UCSD-AML1 (cell line): ENCODE results near the gene ST8SIA2.
"Not testable (repeated sequence)": the region's sequence is repeated elsewhere in the genome, so short reads cannot be mapped to it uniquely, and the experiment has no call there.

Experiments
- DNase-seq: peaks from one replicate; lab custom pipeline; 2025; ENCODE audit not compliant: unreplicated experiment; lab: John Stamatoyannopoulos, UW

Gene ST8SIA2

GRCh38 chr15:92435145-92435544 is 41.5 kb downstream of the ST8SIA2 start:
- no peak for DNase-seq

- no peak for DNase-seq
Measured at GRCh38 chr15:92438471-92438870, 44.8 kb downstream of the ST8SIA2 start.

GRCh38 chr15:92443381-92443780 is 49.7 kb downstream of the ST8SIA2 start:
- no peak for DNase-seq

GRCh38 chr15:92444631-92445030 is 51.0 kb downstream of the ST8SIA2 start:
- DNase-seq: no peak

GRCh38 chr15:92448370-92448769 is 54.7 kb downstream of the ST8SIA2 start:
- no peak for DNase-seq

GRCh38 chr15:92449476-92449875 is 55.8 kb downstream of the ST8SIA2 start:
- DNase-seq: no peak

- DNase-seq: no peak
Measured at GRCh38 chr15:92451225-92451825, 57.6 kb downstream of the ST8SIA2 start.

- no peak for DNase-seq
Measured at GRCh38 chr15:92452143-92452542, 58.5 kb downstream of the ST8SIA2 start.

- DNase-seq: no peak
Measured at GRCh38 chr15:92453607-92454006, 59.9 kb downstream of the ST8SIA2 start.

GRCh38 chr15:92454555-92455105 is 60.9 kb downstream of the ST8SIA2 start:
- no peak for DNase-seq

GRCh38 chr15:92455271-92455670 is 61.6 kb downstream of the ST8SIA2 start:
- no peak for DNase-seq

- no peak for DNase-seq
Measured at GRCh38 chr15:92457471-92458041, 63.9 kb downstream of the ST8SIA2 start.

- DNase-seq: no peak
Measured at GRCh38 chr15:92460023-92460422, 66.3 kb downstream of the ST8SIA2 start.

- DNase-seq: no peak
Measured at GRCh38 chr15:92462424-92463125, 68.9 kb downstream of the ST8SIA2 start.

GRCh38 chr15:92463352-92463751 is 69.7 kb downstream of the ST8SIA2 start:
- DNase-seq: no peak

GRCh38 chr15:92463826-92464225 is 70.1 kb downstream of the ST8SIA2 start:
- no peak for DNase-seq

GRCh38 chr15:92466834-92467233 is 73.2 kb downstream of the ST8SIA2 start:
- no peak for DNase-seq

- no peak for DNase-seq
Measured at GRCh38 chr15:92467245-92467644, 73.6 kb downstream of the ST8SIA2 start.

GRCh38 chr15:92468991-92469390 is 75.3 kb downstream of the ST8SIA2 start:
- no peak for DNase-seq

GRCh38 chr15:92471288-92471687 is 77.6 kb downstream of the ST8SIA2 start:
- DNase-seq: no peak

GRCh38 chr15:92473756-92474155 is 80.1 kb downstream of the ST8SIA2 start:
- DNase-seq: no peak

- not testable (repeated sequence) for DNase-seq
Measured at GRCh38 chr15:92479730-92480129, 86.0 kb downstream of the ST8SIA2 start.
